VCaP (cell line): Measurements from ENCODE around the gene HK1.

ENCODE experiments used
- H3K27ac ChIP-seq: fragments of 450-650 bp; 2 replicates; pipeline ENCODE4 v1.5.1; 2017
- TF ChIP-seq, protein P1 (sequence below): fragments of 450-650 bp; conservative IDR thresholded peaks from 2 replicates; pipeline ENCODE4 v1.5.1; 2017; ENCODE audit warnings: mild to moderate bottlenecking, moderate library complexity

HK1 gene

DNA sequence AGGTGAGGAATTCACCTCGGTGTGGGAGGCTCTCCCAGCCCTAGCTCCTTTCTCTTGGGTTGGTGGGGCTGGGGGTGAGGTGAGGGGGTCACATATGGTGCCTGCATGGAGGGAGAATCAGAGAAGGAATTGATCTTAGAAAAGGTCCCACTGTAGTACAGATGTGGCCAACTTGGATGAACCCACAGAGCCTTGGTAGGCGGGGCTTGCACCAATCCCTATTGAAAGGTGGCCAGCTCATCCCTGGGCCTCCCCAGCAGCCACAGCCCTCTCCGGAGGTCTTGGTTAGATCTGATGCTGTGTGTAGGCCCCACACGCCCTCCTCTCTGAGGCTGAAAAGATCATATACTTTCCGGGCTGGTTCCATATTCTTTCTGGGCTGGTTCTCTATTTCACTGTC is 39.2 kb upstream of the HK1 start:
- H3K27ac ChIP-seq, result no peak overlapping the region
- TF ChIP-seq, protein P1, sequence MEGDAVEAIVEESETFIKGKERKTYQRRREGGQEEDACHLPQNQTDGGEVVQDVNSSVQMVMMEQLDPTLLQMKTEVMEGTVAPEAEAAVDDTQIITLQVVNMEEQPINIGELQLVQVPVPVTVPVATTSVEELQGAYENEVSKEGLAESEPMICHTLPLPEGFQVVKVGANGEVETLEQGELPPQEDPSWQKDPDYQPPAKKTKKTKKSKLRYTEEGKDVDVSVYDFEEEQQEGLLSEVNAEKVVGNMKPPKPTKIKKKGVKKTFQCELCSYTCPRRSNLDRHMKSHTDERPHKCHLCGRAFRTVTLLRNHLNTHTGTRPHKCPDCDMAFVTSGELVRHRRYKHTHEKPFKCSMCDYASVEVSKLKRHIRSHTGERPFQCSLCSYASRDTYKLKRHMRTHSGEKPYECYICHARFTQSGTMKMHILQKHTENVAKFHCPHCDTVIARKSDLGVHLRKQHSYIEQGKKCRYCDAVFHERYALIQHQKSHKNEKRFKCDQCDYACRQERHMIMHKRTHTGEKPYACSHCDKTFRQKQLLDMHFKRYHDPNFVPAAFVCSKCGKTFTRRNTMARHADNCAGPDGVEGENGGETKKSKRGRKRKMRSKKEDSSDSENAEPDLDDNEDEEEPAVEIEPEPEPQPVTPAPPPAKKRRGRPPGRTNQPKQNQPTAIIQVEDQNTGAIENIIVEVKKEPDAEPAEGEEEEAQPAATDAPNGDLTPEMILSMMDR, result no peak

DNA sequence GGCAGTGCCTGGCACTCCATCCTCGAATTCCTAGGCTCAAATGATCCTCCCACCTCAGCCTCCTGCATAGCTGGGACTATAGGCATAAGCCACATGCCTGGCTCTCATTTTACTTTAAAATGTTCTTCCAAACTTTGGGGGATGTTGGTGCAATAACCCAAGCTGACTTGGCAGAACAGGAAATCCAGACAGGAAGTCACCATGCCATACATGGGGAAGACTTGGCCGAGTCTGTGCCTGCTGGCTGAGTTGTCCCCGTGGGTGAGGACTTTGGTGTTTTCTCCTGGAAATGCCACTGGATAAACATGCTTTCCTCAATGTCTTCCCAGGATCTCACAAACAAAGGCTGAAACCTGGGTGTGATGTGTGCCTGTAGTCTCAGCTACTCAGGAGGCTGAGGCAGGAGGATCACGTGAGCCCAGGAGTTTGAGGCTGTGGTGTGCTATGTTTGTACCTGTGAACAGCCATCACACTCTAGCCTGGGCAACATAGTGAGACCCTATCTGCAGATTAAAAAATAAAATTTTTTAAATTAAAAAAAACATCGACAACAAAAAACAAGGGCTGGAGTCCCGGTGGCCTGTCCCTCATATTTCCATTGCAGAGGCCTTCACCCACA is 38.4 kb upstream of the HK1 start:
- no peak overlapping the region for H3K27ac ChIP-seq
- TF ChIP-seq, protein P1, result no peak

DNA sequence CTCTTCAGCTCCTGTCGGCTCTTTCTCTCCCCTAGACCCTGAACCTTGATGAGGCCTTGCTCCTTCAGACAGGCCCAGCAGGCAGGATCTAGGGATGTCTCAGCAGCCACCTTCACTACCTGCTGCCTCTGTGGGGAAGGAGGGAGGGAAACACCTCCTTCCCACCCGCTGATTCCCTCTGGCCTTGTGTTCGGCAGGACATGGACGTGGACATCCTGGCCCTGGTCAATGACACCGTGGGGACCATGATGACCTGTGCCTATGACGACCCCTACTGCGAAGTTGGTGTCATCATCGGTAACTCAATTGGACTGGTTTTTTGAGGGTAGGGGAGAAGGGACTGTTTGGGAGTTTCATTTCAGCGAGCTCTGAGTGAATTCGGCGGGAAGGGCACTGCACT is 37.8 kb upstream of the HK1 start:
- H3K27ac ChIP-seq, result no peak overlapping the region
- TF ChIP-seq, protein P1, result no peak

DNA sequence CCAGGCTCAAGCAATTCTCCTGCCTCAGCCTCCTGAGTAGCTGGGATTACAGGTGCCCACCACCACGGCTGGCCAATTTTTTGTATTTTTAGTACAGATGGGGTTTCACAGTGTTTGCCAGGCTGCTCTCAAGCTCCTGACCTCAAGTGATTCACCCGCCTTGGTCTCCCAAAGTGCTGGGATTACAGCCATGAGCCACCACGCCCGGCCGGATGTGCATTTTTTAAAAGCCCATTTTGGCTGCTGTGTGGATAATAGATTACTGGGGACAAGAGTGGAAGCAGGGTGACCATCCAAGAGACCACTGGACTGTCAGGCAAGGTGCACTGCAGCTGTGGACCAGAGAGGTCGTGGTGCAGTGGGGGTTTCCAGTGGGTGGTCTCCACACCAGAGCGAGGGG is 36.7 kb upstream of the HK1 start:
- TF ChIP-seq, protein P1, result no peak

DNA sequence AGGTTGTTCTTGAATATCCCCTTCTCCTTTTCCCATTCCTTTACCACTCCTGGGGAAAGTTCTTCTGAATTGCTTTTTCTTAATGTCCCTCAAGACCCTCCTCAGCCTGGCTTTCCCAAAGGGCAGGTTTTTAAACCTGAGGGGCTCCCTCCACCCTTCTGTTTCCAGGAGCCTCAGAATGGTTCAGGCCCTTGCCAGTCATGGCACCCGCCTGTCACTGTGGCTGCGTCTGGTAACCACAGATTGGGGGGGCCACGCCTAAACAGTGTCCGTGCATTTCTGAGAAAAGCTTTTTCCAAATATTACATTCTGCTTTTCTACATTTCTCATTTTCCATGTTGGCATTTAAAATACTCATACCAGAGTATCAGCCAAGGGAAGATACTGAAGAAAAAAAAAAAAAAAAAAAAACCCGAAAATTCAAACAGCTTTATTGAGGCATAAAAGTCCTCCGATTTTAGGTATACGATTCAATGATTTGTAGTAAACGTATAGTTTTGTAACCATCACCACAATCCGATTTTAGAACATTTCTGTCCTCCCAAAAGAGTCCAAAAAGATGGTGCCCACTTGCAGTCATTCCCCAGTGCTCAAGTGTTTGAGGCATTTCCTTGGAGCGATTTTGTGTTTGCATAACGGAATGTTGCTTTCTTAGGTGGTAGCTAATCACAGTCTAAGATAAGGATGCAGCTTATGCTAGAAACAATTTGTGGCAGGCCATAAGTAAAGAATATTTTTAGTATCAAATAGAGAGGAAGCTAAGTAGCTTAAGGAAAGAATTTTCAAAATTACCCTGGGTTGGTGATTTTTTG is 36.0 kb upstream of the HK1 start:
- TF ChIP-seq, protein P1, result no peak
- H3K27ac ChIP-seq, result no peak overlapping the region

More for the DNA sequence above, 36.7 kb upstream of the HK1 start:
- no peak overlapping the region for H3K27ac ChIP-seq

DNA sequence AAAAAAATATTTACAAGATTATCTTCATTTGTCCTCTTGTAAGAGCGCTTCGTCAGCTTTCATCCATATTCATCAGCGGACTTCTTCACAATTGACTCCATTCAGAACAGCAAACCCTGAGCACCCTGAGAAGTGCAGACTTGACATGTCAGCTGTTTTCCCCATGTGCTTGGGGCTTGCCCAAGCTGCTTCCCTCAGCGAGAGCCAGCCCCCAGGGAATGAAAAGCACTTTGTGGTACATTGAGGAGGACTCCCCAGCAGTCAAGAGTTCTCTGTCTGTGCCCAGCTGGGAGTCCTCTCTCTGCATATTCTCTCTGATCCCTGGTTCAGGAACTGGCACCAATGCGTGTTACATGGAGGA is 35.5 kb upstream of the HK1 start:
- TF ChIP-seq, protein P1, result no peak

DNA sequence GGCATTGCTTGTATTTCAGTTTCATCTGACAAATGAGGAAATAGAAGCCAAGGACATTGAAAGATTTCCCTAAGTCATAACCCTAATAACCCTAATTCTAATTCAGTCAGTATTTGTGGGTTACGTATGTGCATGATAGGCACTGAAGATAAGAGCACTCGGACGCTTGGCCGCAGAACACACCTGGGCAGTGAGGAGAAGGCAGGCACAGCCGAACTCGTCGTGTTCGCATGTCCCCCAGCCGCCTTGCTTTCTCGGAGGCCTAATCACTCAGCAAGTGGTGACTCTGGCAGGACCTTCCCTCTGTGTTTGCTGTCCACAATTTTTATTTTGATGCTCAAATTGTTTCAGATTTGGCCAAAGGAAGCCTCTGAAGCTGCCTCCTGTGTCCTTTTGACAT is 34.5 kb upstream of the HK1 start:
- TF ChIP-seq, protein P1, result no peak
- H3K27ac ChIP-seq, result no peak overlapping the region

More for the DNA sequence above, 35.5 kb upstream of the HK1 start:
- H3K27ac ChIP-seq, result no peak overlapping the region
